Stimulated activated CD8-positive, alpha-beta memory T cell treated with anti-CD3 and anti-CD28 coated beads, Interleukin-15, amount 100 ng/mL, for 24 hours (primary cell): ENCODE data around the gene IRF7.
A peak's percentile ranks its signal among the peaks of the same experiment; 100 is the strongest.

Source experiments
- DNase-seq: peaks from one replicate; pipeline ENCODE4 v3.0.0-alpha.2; 2020; ENCODE audit warnings: low read depth

Gene IRF7

DNA sequence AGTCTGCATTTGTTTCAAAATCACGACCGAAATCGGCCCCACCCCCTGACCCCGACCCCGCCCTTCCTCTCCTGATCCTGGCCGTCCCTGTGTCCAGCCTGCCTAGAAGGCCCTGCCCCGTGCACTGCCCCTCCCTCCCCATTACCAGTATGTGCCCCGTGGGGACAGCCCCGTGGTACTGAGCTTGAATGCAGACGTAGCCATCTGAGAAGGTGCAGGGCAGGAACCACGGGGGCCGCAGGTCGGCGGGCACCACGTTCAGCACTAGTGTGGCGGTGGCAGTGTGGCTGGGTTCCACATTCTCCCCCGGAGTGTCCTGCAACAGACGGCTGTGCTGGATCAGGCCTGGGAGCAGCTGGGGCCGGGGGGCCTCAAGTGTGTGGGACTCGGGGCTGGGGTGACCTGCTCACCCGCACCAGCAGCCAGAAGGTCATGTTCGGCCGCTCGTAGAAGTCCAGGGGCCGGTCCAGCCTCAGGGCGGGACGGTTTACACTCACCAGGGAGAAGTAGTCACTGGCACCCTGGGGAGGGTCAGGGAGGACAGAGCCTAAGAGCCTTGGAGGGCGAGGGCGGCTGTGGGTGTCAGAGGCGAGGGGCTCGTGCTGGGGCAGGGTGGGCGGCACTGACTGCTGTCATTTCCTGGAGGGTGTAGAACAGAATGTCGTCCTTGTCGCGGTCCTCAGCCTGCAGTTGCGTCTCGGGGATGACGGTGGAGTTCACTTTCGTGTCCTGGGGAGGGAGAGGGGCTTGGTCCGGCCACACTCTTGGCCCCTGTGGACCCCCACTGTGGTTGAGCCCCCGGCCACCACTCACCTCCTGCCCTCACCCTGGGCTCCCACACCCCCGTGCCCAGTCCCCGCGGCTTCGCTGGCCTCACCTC lies 5.4 kb upstream of the IRF7 start:
- DNase-seq: no peak

DNA sequence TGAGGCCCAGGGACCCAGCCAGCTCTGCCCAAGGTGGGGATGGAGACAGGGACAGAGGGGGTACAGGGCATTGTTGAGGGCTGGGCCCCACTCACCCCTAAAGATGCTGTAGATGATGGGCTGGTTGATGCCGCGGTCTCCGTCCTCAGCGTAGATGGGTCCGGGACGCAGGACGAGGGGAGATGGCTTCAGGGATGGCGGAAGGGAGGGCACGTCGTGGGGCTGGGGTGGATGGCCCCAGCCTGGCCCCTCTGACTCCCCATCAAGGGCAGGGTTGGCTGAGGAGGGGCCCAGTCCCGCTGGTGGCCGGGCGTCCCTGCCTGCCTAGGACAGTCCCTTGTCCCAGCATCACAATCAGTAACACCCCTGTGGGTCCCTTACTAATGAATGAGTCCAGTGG lies 4.5 kb upstream of the IRF7 start:
- DNase-seq: no peak

DNA sequence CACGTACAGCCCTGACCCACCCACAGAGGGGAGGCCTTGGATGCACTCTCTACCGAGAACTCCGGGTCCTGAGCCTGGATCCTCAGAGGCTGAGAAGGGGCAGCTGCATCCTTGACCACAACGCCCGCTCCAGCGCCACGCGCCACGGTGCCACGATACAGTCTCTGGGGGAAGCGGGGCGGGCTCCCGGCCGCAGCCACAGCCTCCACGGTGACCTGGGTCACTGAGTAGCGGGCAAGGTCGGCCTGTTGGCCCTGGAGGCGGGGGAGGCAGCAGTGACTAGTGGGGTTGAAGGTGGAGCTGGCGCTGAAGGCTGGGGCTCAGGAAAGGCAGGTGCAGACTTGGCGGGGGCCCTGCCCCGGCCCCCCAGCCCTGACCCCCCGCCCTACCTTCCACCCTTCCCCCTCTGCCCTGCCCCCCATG lies 3.9 kb upstream of the IRF7 start:
- DNase-seq: no peak

DNA sequence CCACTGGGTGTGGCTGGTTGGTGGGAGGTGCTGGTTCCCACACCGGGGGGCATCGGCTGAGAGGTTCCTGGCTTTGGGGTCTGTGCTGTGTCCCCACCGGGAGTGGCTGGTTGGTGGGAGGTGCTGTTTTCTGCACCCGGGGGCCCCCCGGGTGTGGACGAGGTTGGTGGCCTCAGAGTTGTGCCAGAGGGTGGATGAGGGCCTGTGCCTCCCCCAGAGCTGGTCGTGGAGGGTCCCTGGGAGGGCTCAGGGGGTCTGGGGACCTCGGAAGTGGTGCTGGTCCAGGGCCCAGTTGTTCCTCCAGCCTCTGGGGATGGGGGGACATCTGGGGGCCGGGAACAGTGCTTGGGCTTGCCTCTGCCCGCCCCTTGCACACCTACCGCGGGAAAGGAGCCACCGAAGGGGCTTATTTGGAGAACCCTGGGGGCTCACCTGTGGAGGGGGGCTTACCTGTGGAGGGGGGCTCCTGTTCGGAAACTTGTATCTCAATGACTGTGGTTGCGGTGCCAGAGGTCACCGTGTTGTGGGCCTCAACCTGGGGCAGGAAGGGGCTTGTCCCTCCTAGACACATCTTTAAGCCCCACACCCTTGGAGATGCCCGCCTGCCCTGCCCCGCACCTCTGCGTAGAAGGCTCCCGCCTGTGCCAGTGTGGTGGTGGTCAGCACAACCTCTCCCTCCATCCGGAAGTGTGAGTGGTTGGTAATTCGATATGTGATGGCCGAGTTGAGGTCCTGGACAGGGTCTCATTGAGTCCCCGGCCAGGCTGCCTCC lies 3.3 kb upstream of the IRF7 start:
- DNase-seq: no peak

DNA sequence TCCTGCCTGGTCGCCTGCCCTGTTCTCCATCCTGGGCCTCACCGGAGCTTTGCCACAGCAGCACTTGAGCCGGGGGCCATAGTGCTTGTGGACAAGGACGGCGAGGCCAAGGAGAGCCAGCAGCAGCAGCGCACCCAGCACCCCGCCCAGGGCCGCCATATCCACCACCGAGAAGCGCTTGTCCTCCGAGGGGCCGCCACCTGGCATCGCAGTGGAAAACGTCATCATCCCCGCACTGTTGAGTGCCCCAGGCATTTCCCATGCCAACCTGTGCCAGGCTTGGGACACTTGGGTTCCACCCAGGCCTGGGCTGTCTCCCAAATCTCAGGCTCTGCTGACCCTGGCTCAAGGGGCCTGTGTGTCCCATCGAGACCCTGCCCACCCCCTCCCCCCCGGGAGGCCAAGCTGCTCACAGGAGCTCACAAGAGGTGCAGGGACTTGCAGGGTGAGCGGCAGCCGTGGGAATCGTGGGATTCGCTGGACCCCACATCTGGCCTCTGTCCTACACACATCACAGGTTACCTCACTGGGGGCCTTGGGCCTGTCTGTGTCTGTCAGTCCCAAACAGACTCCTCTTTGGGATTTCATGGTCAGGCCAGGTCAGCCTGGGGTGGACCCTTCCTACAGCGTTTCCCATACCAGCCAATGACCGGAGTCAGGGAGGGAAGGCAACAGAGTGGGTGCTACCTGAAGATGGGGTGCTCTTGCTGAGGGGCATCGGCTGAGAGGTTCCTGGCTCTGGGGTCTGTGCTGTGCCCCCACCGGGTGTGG lies 2.3 kb upstream of the IRF7 start:
- DNase-seq: no peak

- DNase-seq: no peak
Observed at GRCh38 chr11:617199-617911, 1.6 kb upstream of the IRF7 start.

GRCh38 chr11:616320-617198 lies 809 bp upstream of the IRF7 start:
- DNase-seq: no peak

- no peak for DNase-seq
Observed at GRCh38 chr11:614623-615503, 887 bp downstream of the IRF7 start.

GRCh38 chr11:614021-614622 lies 1.6 kb downstream of the IRF7 start:
- DNase-seq: no peak

DNA sequence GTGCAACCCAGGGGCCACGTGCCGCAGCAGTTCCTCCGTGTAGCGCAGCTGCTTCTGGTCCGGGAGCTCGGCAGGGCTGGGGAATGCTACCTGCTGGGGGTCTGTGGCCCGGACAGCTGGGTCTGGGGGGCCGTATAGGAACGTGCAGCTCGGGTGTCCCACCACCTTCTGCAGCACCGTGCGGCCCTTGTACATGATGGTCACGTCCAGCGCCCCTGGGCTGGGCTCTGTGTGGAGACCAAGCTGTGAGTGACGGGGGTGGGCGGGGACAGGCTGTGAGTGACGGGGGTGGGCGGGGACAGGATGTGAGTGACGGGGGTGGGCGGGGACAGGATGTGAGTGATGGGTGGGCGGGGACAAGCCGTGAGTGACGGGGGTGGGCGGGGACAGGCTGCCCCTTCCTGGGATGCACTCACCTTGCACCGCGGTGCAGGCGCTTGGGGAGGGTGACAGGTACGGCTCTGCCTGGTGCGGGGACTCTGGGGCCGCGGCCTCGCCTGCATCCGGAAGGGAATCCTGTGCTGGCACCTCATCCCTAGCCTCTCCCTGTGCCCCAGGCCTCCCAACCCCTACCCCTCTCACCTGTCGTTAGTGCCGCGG lies 2.3 kb downstream of the IRF7 start:
- peak; percentile 47 for DNase-seq

DNA sequence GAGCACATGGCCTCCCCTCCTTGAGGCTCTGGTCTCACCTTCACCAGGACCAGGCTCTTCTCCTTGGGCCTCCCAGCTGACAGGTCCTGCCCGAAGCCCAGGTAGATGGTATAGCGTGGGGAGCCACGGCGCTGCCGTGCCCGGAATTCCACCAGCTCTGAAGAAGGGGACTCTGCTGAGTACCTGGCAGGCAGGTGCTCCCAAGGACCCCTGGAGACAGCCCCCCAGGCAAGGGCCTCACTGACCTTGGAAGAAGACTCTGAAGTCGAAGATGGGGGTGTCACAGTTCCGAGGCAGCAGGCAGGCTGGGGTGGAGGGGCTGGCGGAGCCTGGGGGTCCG lies 2.8 kb downstream of the IRF7 start:
- no peak for DNase-seq

GRCh38 chr11:612201-612960 lies 3.4 kb downstream of the IRF7 start:
- DNase-seq: no peak

DNA sequence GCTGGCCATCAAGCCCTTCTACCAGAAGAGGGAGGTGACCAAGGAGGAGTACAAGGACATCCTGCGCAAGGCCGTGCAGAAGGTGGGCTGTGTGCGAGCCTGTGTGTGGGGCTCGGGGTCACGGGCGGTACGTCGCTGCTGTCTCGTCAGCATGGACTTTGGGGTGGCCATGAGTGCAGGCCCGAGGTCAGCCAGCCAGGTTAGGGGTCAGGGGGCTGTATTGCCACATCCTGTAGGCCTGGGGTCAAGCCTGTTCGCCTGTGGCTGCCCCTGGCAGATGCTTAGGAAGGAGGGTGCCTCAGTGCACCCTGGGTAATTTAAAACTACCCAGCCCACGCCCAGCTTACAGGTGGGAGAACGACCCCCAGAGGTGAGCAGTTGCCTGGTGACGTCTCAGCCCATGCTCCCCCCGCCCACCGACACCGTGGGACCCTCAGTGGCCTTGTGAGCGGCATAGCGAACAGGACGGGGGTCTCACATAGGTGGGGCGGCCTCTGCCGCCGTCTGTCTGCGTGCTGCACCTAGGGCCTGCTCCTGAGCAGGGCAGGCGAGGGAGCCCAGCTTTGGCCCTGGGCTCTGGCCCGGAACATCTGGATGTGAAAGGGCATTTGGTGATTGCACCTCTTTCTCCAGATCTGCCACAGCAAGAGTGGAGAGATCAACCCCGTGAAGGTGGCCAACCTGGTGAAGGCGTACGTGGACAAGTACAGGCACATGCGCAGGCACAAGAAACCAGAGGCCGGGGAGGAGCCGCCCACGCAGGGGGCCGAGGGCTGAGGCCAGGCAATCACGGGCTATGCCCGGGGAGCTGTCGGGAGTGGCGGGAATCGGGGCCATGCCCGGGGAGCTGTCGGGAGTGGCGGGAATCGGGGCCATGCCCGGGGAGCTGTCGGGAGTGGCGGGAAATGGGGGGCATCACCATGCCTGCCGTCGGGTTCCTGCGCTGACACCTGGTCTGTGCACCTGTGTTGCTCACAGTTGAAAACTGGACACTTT lies 4.5 kb downstream of the IRF7 start:
- DNase-seq: no peak

DNA sequence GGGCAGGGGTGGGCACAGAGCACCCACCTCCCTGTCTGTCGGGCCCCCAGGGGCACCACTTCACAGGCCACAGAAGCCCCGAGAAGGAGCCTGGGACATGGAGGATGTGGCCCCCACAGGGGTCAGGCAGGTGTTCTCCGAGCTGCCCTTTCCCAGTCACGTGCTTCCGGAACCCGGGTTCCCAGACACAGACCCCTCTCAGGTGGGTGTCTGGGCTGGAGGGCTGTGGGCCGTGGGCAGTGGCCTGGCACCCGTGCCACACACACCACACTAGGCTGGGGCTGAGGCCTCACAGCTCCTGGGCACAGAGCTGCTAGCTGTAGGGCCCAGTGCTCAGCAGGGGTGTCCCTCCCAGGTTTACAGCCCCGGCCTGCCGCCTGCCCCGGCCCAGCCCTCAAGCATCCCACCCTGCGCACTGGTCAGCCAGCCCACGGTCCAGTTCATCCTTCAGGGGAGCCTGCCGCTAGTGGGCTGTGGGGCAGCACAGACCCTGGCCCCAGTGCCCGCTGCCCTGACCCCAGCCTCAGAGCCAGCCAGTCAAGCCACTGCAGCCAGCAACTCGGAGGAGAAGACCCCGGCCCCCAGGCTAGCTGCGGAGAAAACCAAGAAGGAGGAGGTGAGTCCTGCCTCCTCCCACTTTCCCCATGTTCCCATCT lies 5.5 kb downstream of the IRF7 start:
- DNase-seq: no peak

GRCh38 chr11:609341-609811 lies 6.4 kb downstream of the IRF7 start:
- no peak for DNase-seq

- DNase-seq: no peak
Observed at GRCh38 chr11:608791-609251, 6.9 kb downstream of the IRF7 start.
